GM19351 (cell line): Measurements from ENCODE around the gene HLA-E.
"Not testable (repeated sequence)": the region's sequence is repeated elsewhere in the genome, so short reads cannot be mapped to it uniquely, and the experiment has no call there.

ENCODE experiments used
- ATAC-seq: cut with Tn5 transposase; IDR thresholded peaks from one replicate; pipeline ENCODE4 v1.9.1; 2021; ENCODE audit warnings: mild to moderate bottlenecking, moderate library complexity; ENCODE audit not compliant: unreplicated experiment

HLA-E gene

GRCh38 chr6:30500421-30501355, 11.4 kb downstream of the HLA-E start:
- no peak for ATAC-seq

GRCh38 chr6:30507849-30508827, 18.8 kb downstream of the HLA-E start:
- no peak for ATAC-seq

- ATAC-seq, result no peak
Observed at GRCh38 chr6:30508890-30509736, 19.8 kb downstream of the HLA-E start.

GRCh38 chr6:30510419-30511168, 21.3 kb downstream of the HLA-E start:
- ATAC-seq, result no peak

GRCh38 chr6:30511169-30511546, 21.8 kb downstream of the HLA-E start:
- ATAC-seq, result no peak

- no peak for ATAC-seq
Observed at GRCh38 chr6:30513451-30513850, 24.1 kb downstream of the HLA-E start.

- no peak for ATAC-seq
Observed at GRCh38 chr6:30515106-30515505, 25.8 kb downstream of the HLA-E start.

GRCh38 chr6:30515944-30516753, 26.8 kb downstream of the HLA-E start:
- ATAC-seq, result peak; percentile 76

GRCh38 chr6:30516754-30517076, 27.4 kb downstream of the HLA-E start:
- ATAC-seq, result not testable (repeated sequence)

GRCh38 chr6:30517767-30518504, 28.6 kb downstream of the HLA-E start:
- not testable (repeated sequence) for ATAC-seq

- ATAC-seq, result not testable (repeated sequence)
Observed at GRCh38 chr6:30518505-30519145, 29.3 kb downstream of the HLA-E start.

- no peak for ATAC-seq
Observed at GRCh38 chr6:30520522-30520921, 31.2 kb downstream of the HLA-E start.

- ATAC-seq, result not testable (repeated sequence)
Observed at GRCh38 chr6:30521082-30521481, 31.8 kb downstream of the HLA-E start.

- not testable (repeated sequence) for ATAC-seq
Observed at GRCh38 chr6:30521952-30522351, 32.6 kb downstream of the HLA-E start.

- not testable (repeated sequence) for ATAC-seq
Observed at GRCh38 chr6:30526444-30526843, 37.1 kb downstream of the HLA-E start.

GRCh38 chr6:30529349-30529875, 40.1 kb downstream of the HLA-E start:
- ATAC-seq, result not testable (repeated sequence)

GRCh38 chr6:30530014-30530413, 40.7 kb downstream of the HLA-E start:
- ATAC-seq, result no peak
